GM23248 (cell line): Measurements from ENCODE around the gene ALG9. TPM values are rescaled to one million over a fixed set of nuclear protein-coding genes. Genes with fewer than 3 reads are reported as not detected.

ENCODE experiments used
- DNase-seq: peaks from one replicate; pipeline ENCODE4 v3.0.0-alpha.2; 2015
- H2AFZ ChIP-seq: fragments of 200-600 bp; sonication (generic); 2 replicates; pipeline ENCODE4 v1.6.1; 2016; ENCODE audit warnings: antibody characterized with exemption
- H3F3A ChIP-seq: fragments of 200-600 bp; sonication (generic); 2 replicates; pipeline ENCODE4 v1.6.1; 2016; ENCODE audit warnings: mild to moderate bottlenecking, antibody characterized with exemption, mixed run types; ENCODE audit not compliant: insufficient read depth
- H3K27ac ChIP-seq: fragments of 200-600 bp; sonication (generic); 2 replicates; pipeline ENCODE4 v1.5.1; 2016; ENCODE audit warnings: mild to moderate bottlenecking
- H3K27me3 ChIP-seq: fragments of 200-600 bp; sonication (generic); replicated peaks from 2 replicates; pipeline ENCODE4 v1.6.1; 2016; ENCODE audit warnings: mild to moderate bottlenecking; ENCODE audit not compliant: insufficient read depth
- H3K36me3 ChIP-seq: fragments of 200-600 bp; sonication (generic); 2 replicates; pipeline ENCODE4 v1.6.1; 2016; ENCODE audit warnings: low read depth, mild to moderate bottlenecking
- H3K4me1 ChIP-seq: fragments of 200-600 bp; sonication (generic); 2 replicates; pipeline ENCODE4 v1.6.1; 2016; ENCODE audit warnings: mild to moderate bottlenecking; ENCODE audit not compliant: insufficient read depth
- H3K4me2 ChIP-seq: fragments of 200-600 bp; sonication (generic); one replicate; pipeline ENCODE4 v1.6.1; 2016; ENCODE audit warnings: mild to moderate bottlenecking; ENCODE audit not compliant: unreplicated experiment
- H3K4me3 ChIP-seq: fragments of 200-600 bp; sonication (generic); 2 replicates; pipeline ENCODE4 v1.5.1; 2016; ENCODE audit warnings: mild to moderate bottlenecking
- H3K79me2 ChIP-seq: fragments of 200-600 bp; sonication (generic); 2 replicates; pipeline ENCODE4 v1.6.1; 2016; ENCODE audit warnings: mild to moderate bottlenecking; ENCODE audit not compliant: insufficient read depth
- H3K9ac ChIP-seq: fragments of 200-600 bp; sonication (generic); 2 replicates; pipeline ENCODE4 v1.6.1; 2016; ENCODE audit warnings: mild to moderate bottlenecking
- H3K9me2 ChIP-seq: fragments of 200-600 bp; sonication (generic); 2 replicates; pipeline ENCODE4 v1.6.1; 2016; ENCODE audit warnings: mixed run types, mild to moderate bottlenecking, moderate library complexity; ENCODE audit not compliant: insufficient read depth
- H3K9me3 ChIP-seq: fragments of 200-600 bp; sonication (generic); one replicate; pipeline ENCODE4 v1.6.1; 2017; ENCODE audit warnings: low read depth
- H4K20me1 ChIP-seq: fragments of 200-600 bp; sonication (generic); 2 replicates; pipeline ENCODE4 v1.6.0; 2016; ENCODE audit not compliant: insufficient read depth
- EZH2 ChIP-seq: fragments of 200-600 bp; sonication (generic); IDR thresholded peaks from 2 replicates; pipeline ENCODE4 v1.6.1; 2018; ENCODE audit warnings: antibody characterized with exemption, mild to moderate bottlenecking; ENCODE audit not compliant: insufficient read depth, poor library complexity, severe bottlenecking
- EZH2phosphoT487 ChIP-seq: fragments of 200-600 bp; sonication (generic); IDR thresholded peaks from 2 replicates; pipeline ENCODE4 v1.6.1; 2018; ENCODE audit warnings: antibody characterized with exemption, moderate library complexity, mild to moderate bottlenecking, low read depth; ENCODE audit not compliant: insufficient read depth
- WGBS, 2 experiments: methylation state at CpG; one replicate each; pipeline ENCODE4 v1.1.6; 2015 to 2017; ENCODE audit warnings: low lambda C conversion rate in 2 of 2, low coverage in 1 of 2; ENCODE audit errors: missing lambda C conversion rate in 2 of 2; 5-methylcytosine and 5-hydroxymethylcytosine counted together
- in situ Hi-C: fragments of 300-500 bp; cut with MboI; formaldehyde crosslinking; loops from 2 replicates; pipeline ENCODE4 v1.15.0; 2020
- polyA plus RNA-seq: library from polyadenylated mRNA; unstranded; fragments of >200 nt; fragmentation: Nextera tagmentation; extraction: Ambion mirVana; gene quantifications from 2 replicates; pipeline ENCODE4 v1.2.1, GENCODE V29; 2016
- total RNA-seq: library from RNA; depleted of rRNA; stranded (reverse); fragments of >200 nt; shearing (Covaris generic); gene quantifications from 2 replicates; pipeline ENCODE4 v1.2.3, GENCODE V29; 2014

ALG9 gene
- total and polyA plus RNA-seq, 2 experiments from 2014 or later: 24.5 to 36.3 TPM

- Histone ChIP-seq H3K9ac (no peak overlapping the region), H3K36me3 (peaks cover 14% of the 10 kb centered on the region; the same call in 1 of the 2 replicates), H3K27me3 (no peaks in the 10 kb centered on the region), H3K79me2 (no peaks in the 10 kb centered on the region), H3K4me3 (no peak overlapping the region), H2AFZ (no peak overlapping the region), H3K9me2 (no peaks in the 10 kb centered on the region), H3K4me2 (no peak overlapping the region), H3K9me3 (no peaks in the 10 kb centered on the region), H3F3A (peaks cover 19% of the 10 kb centered on the region; the same call in 1 of the 2 replicates), H3K4me1 (peaks cover 33% of the 10 kb centered on the region), H4K20me1 (no peaks in the 10 kb centered on the region), H3K27ac (no peak overlapping the region)
- in situ Hi-C loops: no loop called here
- WGBS, 2 experiments: 97 to 98% methylated on average over 5 of the region's 5 CpGs
- no peak for DNase-seq
- TF ChIP-seq EZH2phosphoT487 (no peak), EZH2 (no peak)
Measured at GRCh38 chr11:111838054-111838453, 33.3 kb downstream of the ALG9 start.

GRCh38 chr11:111837366-111837891 lies 34.0 kb downstream of the ALG9 start:
- Histone ChIP-seq H3K4me1 (peaks cover 33% of the 10 kb centered on the region), H3K9ac (no peak overlapping the region), H2AFZ (no peak overlapping the region), H3K4me3 (no peak overlapping the region), H3K27me3 (no peaks in the 10 kb centered on the region), H3K4me2 (no peak overlapping the region), H3K27ac (no peak overlapping the region), H3K9me3 (no peaks in the 10 kb centered on the region), H3K79me2 (no peaks in the 10 kb centered on the region), H4K20me1 (no peaks in the 10 kb centered on the region), H3F3A (peaks cover 18% of the 10 kb centered on the region; the same call in 1 of the 2 replicates), H3K9me2 (no peaks in the 10 kb centered on the region), H3K36me3 (peaks cover 12% of the 10 kb centered on the region; the same call in 1 of the 2 replicates)
- TF ChIP-seq EZH2phosphoT487: no peak
- TF ChIP-seq EZH2: no peak
- no peak for DNase-seq
- WGBS, 2 experiments: 97 to 99% methylated on average over 5 of the region's 5 CpGs
- in situ Hi-C loops: no loop called here

GRCh38 chr11:111836721-111837120 lies 34.7 kb downstream of the ALG9 start:
- H2AFZ ChIP-seq: no peak overlapping the region
- peaks cover 11% of the 10 kb centered on the region; the same call in 1 of the 2 replicates for H3F3A ChIP-seq
- no peak for TF ChIP-seq EZH2phosphoT487
- TF ChIP-seq EZH2: no peak
- peaks cover 12% of the 10 kb centered on the region; the same call in 1 of the 2 replicates for H3K36me3 ChIP-seq
- in situ Hi-C loops: no loop called here
- H3K27me3 ChIP-seq: no peaks in the 10 kb centered on the region
- no peak overlapping the region for H3K27ac ChIP-seq
- H3K4me1 ChIP-seq: peaks cover 30% of the 10 kb centered on the region
- no peak overlapping the region for H3K9ac ChIP-seq
- peak; percentile 33 for DNase-seq
- no peaks in the 10 kb centered on the region for H3K9me2 ChIP-seq
- WGBS, 2 experiments: 95 to 97% methylated on average over 1 of the region's 1 CpG
- no peaks in the 10 kb centered on the region for H3K9me3 ChIP-seq
- H4K20me1 ChIP-seq: no peaks in the 10 kb centered on the region
- no peak overlapping the region for H3K4me3 ChIP-seq
- H3K4me2 ChIP-seq: no peak overlapping the region
- H3K79me2 ChIP-seq: no peaks in the 10 kb centered on the region

- Histone ChIP-seq H3K4me2 (no peak overlapping the region), H3K9me3 (no peaks in the 10 kb centered on the region), H2AFZ (no peak overlapping the region), H3K4me3 (no peak overlapping the region), H3K36me3 (peaks cover 12% of the 10 kb centered on the region; the same call in 1 of the 2 replicates), H3K27me3 (no peaks in the 10 kb centered on the region), H3K79me2 (no peaks in the 10 kb centered on the region), H3K9ac (no peak overlapping the region), H3K27ac (no peak overlapping the region), H3F3A (peaks cover 7% of the 10 kb centered on the region; the same call in 1 of the 2 replicates), H3K4me1 (peaks cover 26% of the 10 kb centered on the region), H3K9me2 (no peaks in the 10 kb centered on the region), H4K20me1 (no peaks in the 10 kb centered on the region)
- 59 to 61% methylated on average over 1 of the region's 1 CpG for WGBS, 2 experiments
- no peak for TF ChIP-seq EZH2
- TF ChIP-seq EZH2phosphoT487: no peak
- DNase-seq: no peak
- in situ Hi-C loops: no loop called here
Measured at GRCh38 chr11:111836162-111836561, 35.2 kb downstream of the ALG9 start.
